ENCODE results near the gene KCNJ15. TPM values are rescaled to one million over a fixed set of nuclear protein-coding genes. Genes with fewer than 3 reads are reported as not detected.
A peak's percentile ranks its signal among the peaks of the same experiment; 100 is the strongest.

KCNJ15 gene
- total RNA-seq, 4 donors from 2014 or later, result 0.31 to 1.1 (median 0.81) TPM; not detected in 1

GRCh38 chr21:38354746-38355145 lies 98.0 kb downstream of the KCNJ15 start:
- H3K9me3 ChIP-seq, result no peaks in the 10 kb centered on the region
- 40 to 86% methylated on average over 1 of the region's 2 CpGs for WGBS, 2 donors (ENCODE audit: low coverage in 1 of 2)
- TF ChIP-seq POLR2AphosphoS5 (IDR thresholded peaks at IDR 0.05), result no peak
- no peak for TF ChIP-seq POLR2A (IDR thresholded peaks at IDR 0.05)
- TF ChIP-seq EP300 (IDR thresholded peaks at IDR 0.05), result no peak
- TF ChIP-seq CTCF (IDR thresholded peaks at IDR 0.05), result no peak

GRCh38 chr21:38355353-38355752 lies 98.6 kb downstream of the KCNJ15 start:
- 78 to 100% methylated on average over 1 of the region's 4 CpGs for WGBS, 2 donors (ENCODE audit: low coverage in 1 of 2)
- Histone ChIP-seq H3K4me1 (no peaks in the 10 kb centered on the region), H3K36me3 (no peaks in the 10 kb centered on the region), H3K4me3 (no peak overlapping the region), H3K9me3 (no peaks in the 10 kb centered on the region), H3K27me3 (peaks cover 40% of the 10 kb centered on the region), H3K27ac (no peak overlapping the region)
- TF ChIP-seq EP300 (IDR thresholded peaks at IDR 0.05), result no peak
- no peak for TF ChIP-seq POLR2AphosphoS5 (IDR thresholded peaks at IDR 0.05)
- no peak for TF ChIP-seq POLR2A (IDR thresholded peaks at IDR 0.05)
- TF ChIP-seq CTCF (IDR thresholded peaks at IDR 0.05), result no peak
- no peak for ATAC-seq

More at GRCh38 chr21:38354746-38355145, 98.0 kb downstream of the KCNJ15 start:
- H3K4me1 ChIP-seq, result no peaks in the 10 kb centered on the region
- no peak overlapping the region for H3K27ac ChIP-seq
- no peak for ATAC-seq
- H3K4me3 ChIP-seq, result no peak overlapping the region
- H3K36me3 ChIP-seq, result no peaks in the 10 kb centered on the region
- peaks cover 38% of the 10 kb centered on the region for H3K27me3 ChIP-seq

- Histone ChIP-seq H3K9me3 (no peaks in the 10 kb centered on the region), H3K27me3 (peaks cover 45% of the 10 kb centered on the region), H3K27ac (no peak overlapping the region), H3K4me3 (no peak overlapping the region), H3K36me3 (no peaks in the 10 kb centered on the region), H3K4me1 (no peaks in the 10 kb centered on the region)
- TF ChIP-seq POLR2A (IDR thresholded peaks at IDR 0.05) (no peak), CTCF (IDR thresholded peaks at IDR 0.05) (peak; percentile 46 to 92 (median 75))
- ATAC-seq, result peak; percentile 71
- 8 to 29% methylated on average over 3 to 19 of the region's 20 CpGs for WGBS, 2 donors (ENCODE audit: low coverage in 1 of 2)
Measured at GRCh38 chr21:38355992-38356781, 99.4 kb downstream of the KCNJ15 start.

Other genes with a start within 250 kb of the KCNJ15 start
- 10 to 100 TPM in 3 of 4 donors, 1 to 10 TPM in 1; 3.3 to 12.4 (median 10.9) TPM for gene ERG, start 241.5 kb downstream of the KCNJ15 start, total RNA-seq